Fibroblast of the conjunctiva (primary cell): ENCODE data around the gene FOXA2.
"Not testable (repeated sequence)": the region's sequence is repeated elsewhere in the genome, so short reads cannot be mapped to it uniquely, and the experiment has no call there.

Experiments used
- DNase-seq: peaks from one replicate; pipeline ENCODE4 v3.0.0-alpha.2; 2010; ENCODE audit warnings: low read depth

Gene FOXA2

GRCh38 chr20:22584522-22584921, at the start of gene FOXA2:
FOXA2 (minus strand) TSS chr20:22584572; CDS start chr20:22584278, 294 bp downstream.
- DNase-seq, result no peak

- no peak for DNase-seq
These were observed 46.3 kb upstream of the FOXA2 start for GRCh38 chr20:22630701-22631100.

- no peak for DNase-seq
These were observed 45.6 kb upstream of the FOXA2 start for GRCh38 chr20:22629927-22630326.

GRCh38 chr20:22629447-22629846, 45.1 kb upstream of the FOXA2 start:
- no peak for DNase-seq

GRCh38 chr20:22626496-22626895, 42.1 kb upstream of the FOXA2 start:
- no peak for DNase-seq

- no peak for DNase-seq
These were observed 38.8 kb upstream of the FOXA2 start for GRCh38 chr20:22623211-22623610.

GRCh38 chr20:22620342-22620741, 36.0 kb upstream of the FOXA2 start:
- no peak for DNase-seq

- no peak for DNase-seq
These were observed 35.4 kb upstream of the FOXA2 start for GRCh38 chr20:22619806-22620205.

- no peak for DNase-seq
These were observed 34.9 kb upstream of the FOXA2 start for GRCh38 chr20:22619272-22619671.

GRCh38 chr20:22617160-22617559, 32.8 kb upstream of the FOXA2 start:
- no peak for DNase-seq

GRCh38 chr20:22616551-22616950, 32.2 kb upstream of the FOXA2 start:
- no peak for DNase-seq

GRCh38 chr20:22615425-22615824, 31.1 kb upstream of the FOXA2 start:
- DNase-seq, result no peak

GRCh38 chr20:22611636-22612035, 27.3 kb upstream of the FOXA2 start:
- no peak for DNase-seq

- no peak for DNase-seq
These were observed 23.3 kb upstream of the FOXA2 start for GRCh38 chr20:22607695-22608094.

GRCh38 chr20:22604815-22605214, 20.4 kb upstream of the FOXA2 start:
- no peak for DNase-seq

- DNase-seq, result no peak
These were observed 17.2 kb upstream of the FOXA2 start for GRCh38 chr20:22601361-22602141.

- DNase-seq, result not testable (repeated sequence)
These were observed 14.9 kb upstream of the FOXA2 start for GRCh38 chr20:22599258-22599657.

GRCh38 chr20:22597303-22597702, 12.9 kb upstream of the FOXA2 start:
- DNase-seq, result no peak

GRCh38 chr20:22590662-22591061, 6.3 kb upstream of the FOXA2 start:
- DNase-seq, result no peak

GRCh38 chr20:22586645-22587310, 2.4 kb upstream of the FOXA2 start:
- no peak for DNase-seq

GRCh38 chr20:22585786-22586493, 1.6 kb upstream of the FOXA2 start:
- no peak for DNase-seq

GRCh38 chr20:22584922-22585785, 782 bp upstream of the FOXA2 start:
- DNase-seq, result no peak
